Measurements from ENCODE around the gene CC2D2A. TPM values are rescaled to one million over a fixed set of nuclear protein-coding genes. Genes with fewer than 3 reads are reported as not detected.

Gene CC2D2A
- total and polyA plus RNA-seq, 2 of the 13 experiments (the other 11 are each of a cell fraction or from before 2014, with no cell fraction given): 4.2 to 7.2 TPM

GRCh38 chr4:15479089-15479912, 9.6 kb downstream of the CC2D2A start (continued):
- TF ChIP-seq ZNF407 (CRISPR knock-in tag; IDR thresholded peaks at IDR 0.05; ENCODE audit: not compliant biosample characterization) (peak; percentile 56), ZNF513 (CRISPR knock-in tag; conservative IDR thresholded peaks at IDR 0.05) (no peak), ZNF432 (CRISPR knock-in tag; IDR thresholded peaks at IDR 0.05; ENCODE audit: borderline replicate concordance) (no peak), ZBTB4 (CRISPR knock-in tag; IDR thresholded peaks at IDR 0.05; ENCODE audit: borderline replicate concordance) (no peak), NFYC (CRISPR knock-in tag; IDR thresholded peaks at IDR 0.05) (no peak), CHD4 (IDR thresholded peaks at IDR 0.05; ENCODE audit: borderline replicate concordance, low read length) (no peak), ZNF510 (CRISPR knock-in tag; IDR thresholded peaks at IDR 0.05; ENCODE audit: low read depth) (no peak), ZNF121 (CRISPR knock-in tag; IDR thresholded peaks at IDR 0.05) (no peak), MAFF (IDR thresholded peaks at IDR 0.05; ENCODE audit: low read depth, low read length) (no peak), ZNF564 (CRISPR knock-in tag; IDR thresholded peaks at IDR 0.05) (no peak), HMG20A (CRISPR knock-in tag; IDR thresholded peaks at IDR 0.05; ENCODE audit: borderline replicate concordance) (no peak), IRF9 (CRISPR knock-in tag; IDR thresholded peaks at IDR 0.05; ENCODE audit: borderline replicate concordance) (0 out of 2 replicates have a peak, but pooled peaks have one; percentile 30), ZNF101 (CRISPR knock-in tag; IDR thresholded peaks at IDR 0.05; ENCODE audit: borderline replicate concordance, low read depth) (no peak), NR2F1 (CRISPR knock-in tag; IDR thresholded peaks at IDR 0.05) (no peak)
